HG03432 (cell line): ENCODE data around the gene DCAF8.

Experiments used
- ATAC-seq: cut with Tn5 transposase; IDR thresholded peaks from one replicate; pipeline ENCODE4 v1.9.1; 2021; ENCODE audit warnings: mild to moderate bottlenecking, moderate library complexity; ENCODE audit not compliant: unreplicated experiment

The DCAF8 gene

DNA sequence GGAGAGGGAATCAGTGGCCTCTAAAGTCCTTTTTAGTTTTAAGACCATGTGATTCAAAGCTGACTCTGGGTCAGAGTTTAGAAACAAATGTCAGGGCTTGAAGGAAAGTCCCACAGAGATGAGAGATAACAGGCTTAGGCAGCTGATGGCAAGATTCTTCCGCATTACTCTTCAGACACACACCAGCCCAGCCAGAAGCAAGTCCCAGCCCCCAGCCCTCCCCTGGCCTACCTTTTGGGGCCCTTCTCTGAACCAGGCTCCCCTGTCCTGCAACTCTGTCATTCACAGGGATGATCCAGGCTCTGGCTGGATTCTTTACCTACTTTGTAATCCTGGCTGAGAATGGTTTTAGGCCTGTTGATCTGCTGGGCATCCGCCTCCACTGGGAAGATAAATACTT lies 85.1 kb downstream of the DCAF8 start:
- ATAC-seq = no peak

DNA sequence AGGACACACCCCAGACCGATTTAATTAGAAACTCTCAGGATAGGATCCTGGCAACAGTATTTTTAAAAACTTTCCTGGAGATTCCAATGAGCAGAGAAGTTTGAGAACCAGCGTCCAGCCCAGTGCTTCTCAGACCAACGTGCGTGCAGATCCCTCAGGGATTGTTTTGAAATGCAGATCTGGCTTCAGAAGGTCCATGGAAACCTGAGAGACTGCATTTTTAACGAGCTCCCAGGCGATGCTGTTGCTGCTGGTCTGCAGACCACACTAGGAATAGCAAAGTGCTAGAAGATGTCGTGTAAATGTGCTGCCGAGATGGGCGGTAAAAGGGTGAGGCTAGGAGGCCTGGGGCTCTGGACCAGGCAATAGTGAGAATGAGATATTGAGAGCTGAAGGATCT lies 90.4 kb downstream of the DCAF8 start:
- ATAC-seq = no peak

DNA sequence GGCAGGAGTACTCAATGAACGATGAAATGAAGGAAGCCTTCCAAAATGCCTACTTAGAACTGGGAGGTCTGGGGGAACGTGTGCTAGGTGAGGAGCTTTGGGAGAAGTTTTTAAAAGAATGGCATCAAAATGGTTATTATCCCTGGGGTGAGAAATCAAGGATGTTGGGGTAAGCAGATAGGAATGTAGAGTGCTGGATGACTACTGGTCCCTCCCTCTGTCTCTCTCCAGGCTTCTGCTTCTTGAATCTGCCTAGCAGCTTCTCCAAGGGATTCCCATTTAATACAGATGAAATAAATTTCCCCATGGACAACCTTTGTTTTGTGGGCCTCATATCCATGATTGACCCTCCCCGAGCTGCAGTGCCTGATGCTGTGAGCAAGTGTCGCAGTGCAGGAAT lies 91.0 kb downstream of the DCAF8 start:
- ATAC-seq = no peak

DNA sequence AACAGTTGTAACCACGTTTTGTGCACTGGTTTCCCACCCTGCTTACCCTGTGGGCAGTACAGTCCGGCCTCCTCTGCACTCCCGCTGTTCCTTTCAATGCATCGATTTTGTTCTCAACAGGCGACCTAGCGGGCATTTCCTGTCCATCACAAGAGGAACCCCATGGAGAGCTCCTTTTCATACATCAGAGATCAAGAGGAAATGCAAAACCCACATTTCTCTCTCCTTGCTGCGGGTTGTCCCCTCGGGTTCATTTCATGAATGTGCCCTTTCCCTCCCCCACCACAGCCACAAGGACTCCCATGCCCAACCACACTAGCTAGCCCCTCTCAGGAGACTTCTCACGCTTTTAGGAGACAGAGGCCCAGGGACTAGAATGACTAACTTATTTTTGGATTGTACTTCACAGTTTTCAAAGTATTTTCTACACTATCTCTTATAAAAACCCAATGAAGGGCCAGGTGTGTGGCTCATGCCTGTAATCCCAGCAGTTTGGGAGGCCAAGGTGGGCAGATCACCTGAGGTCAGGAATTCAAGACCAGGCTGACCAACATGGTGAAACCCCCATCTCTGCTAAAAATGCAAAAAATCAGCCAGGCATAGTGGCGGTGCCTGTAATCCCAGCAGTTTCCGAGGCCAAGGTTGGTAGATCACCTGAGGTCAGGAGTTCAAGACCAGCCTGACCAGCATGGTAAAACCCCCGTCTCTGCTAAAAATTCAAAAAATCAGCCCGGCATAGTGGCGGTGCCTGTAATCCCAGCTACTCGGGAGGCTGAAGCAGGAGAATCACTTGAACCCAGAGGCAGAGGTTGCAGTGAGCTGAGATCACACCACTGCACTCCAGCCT lies 92.6 kb downstream of the DCAF8 start:
- ATAC-seq = peak; percentile 78

DNA sequence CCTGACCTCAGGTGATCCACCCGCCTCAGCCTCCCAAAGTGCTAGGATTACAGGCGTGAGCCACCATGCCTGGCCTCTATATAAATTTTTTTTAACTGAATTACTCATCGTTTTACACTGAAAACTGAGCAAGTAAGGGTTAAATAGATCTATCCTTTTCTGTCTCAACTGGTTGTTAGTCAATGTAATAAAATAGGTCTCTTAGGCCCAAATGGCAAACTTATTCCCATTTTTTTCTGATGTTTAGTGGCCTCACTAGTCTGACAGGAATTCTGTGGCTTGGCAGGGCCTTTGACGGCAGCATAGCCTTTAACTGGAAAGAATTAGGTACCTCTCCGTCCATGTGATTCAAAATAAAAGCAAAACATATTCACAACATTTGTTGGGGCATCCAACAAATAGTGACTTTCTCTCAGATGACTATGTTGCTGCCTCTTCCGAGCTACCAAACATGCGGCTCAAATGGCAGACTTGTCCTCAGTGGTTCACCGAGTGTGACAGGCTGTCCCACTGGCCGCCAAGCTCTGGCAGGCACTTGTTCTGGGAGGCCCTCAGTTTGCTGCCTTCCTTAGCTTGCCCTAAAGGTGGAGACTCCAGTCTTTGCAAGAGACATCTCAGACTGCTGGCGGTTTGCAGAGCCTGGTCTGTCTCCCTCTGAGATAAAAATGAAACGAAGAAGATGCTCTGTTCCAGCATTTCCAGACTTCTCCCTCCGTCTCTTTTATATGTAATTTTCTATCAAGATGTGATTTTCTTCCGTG lies 93.6 kb downstream of the DCAF8 start:
- ATAC-seq = no peak

DNA sequence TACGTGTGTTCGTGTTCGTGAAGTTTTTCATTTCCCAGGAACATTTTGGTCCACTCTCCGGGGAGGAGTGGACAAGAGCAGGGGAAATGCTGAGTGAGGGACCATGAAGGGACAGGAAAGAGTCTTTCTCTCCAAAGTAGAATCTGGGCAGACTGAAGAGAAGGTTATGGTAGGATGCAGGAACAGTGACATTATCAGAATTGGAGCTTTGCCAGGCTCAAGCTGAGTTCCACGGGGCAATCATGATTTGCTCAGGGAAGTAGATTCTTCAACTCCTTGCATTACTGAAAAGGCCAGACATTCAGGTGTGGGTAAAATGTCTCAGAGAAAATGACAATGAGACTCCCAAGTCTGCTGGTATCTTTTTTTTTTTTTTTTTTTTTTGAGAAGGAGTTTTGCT lies 94.3 kb downstream of the DCAF8 start:
- no peak for ATAC-seq

DNA sequence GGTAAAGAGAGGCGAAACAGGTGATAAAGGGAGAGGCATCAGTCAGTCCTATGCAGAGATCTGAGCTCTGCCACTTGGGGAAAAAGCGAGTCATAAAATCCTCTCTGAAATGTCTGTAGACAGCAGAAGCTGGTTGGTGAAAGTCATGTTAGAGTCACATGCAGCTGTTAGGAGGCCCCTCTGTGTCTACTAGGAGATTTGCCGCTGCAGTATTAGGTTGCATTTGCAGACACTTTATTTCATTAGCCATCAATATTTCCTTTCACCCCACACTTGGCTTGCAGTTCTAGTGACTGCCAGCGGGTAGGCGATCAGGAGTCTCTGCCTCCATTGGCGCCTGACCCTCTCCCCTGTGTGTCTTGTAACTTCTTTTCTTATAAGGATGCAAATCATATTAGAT lies 94.8 kb downstream of the DCAF8 start:
- no peak for ATAC-seq

DNA sequence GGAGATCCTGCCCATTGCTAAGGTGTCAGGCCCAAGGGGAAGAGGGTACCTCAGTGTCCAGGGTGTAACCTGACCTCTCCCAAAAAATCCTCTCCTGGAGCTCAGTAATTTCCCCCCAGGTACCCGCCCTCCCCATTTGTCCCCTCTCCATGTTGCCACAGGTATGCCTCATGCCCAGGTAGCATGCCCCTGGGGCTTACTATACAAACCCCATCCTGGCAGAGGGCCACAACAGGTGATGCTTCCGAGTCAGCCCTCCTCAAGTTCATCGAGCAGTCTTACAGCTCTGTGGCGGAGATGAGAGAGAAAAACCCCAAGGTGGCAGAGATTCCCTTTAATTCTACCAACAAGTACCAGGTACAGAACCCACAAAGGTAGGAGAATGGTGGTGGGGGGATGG lies 95.3 kb downstream of the DCAF8 start:
- no peak for ATAC-seq

DNA sequence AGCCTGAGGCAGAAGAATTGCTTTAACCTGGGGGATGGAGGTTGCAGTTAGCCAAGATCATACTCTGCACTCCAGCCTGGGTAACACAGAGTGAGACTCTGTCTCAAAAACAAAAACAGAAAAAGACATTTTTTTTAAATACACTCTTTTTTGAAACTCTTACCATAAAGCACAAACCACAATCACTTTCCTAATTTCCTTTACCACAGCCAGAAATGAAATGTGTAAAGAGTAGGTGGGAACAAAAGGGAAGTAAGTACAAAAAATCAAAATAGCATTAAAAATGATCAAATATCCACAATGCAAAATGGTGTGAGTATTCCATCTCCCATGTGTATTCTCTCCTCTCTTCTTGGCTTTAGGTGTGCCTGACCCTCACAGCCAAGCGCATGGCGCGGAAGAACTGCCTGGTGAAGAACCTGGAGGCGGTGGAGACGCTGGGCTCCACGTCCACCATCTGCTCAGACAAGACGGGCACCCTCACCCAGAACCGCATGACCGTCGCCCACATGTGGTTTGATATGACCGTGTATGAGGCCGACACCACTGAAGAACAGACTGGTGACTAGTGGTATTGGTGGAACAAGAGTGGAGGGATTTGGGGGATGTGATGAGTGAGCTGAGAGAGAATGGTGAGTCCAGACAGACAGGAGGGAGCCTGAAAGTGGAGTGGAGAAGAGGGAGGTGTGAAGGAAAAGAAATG lies 96.0 kb downstream of the DCAF8 start:
- ATAC-seq = no peak
